ENCODE data around the gene UEVLD.
A peak's percentile ranks its signal among the peaks of the same experiment; 100 is the strongest.

The UEVLD gene

GRCh38 chr11:18527512-18527911, 61.0 kb downstream of the UEVLD start:
- peak overlapping the region; percentile 88 to 91 for H3K4me3 ChIP-seq (replicated peaks in 1 of 2; ENCODE audit: low read depth in 2 of 2, low read length in 2 of 2)
- DNase-seq (ENCODE audit: low read depth in 2 of 2) = peak; percentile 5 to 65
- TF ChIP-seq, protein P1, sequence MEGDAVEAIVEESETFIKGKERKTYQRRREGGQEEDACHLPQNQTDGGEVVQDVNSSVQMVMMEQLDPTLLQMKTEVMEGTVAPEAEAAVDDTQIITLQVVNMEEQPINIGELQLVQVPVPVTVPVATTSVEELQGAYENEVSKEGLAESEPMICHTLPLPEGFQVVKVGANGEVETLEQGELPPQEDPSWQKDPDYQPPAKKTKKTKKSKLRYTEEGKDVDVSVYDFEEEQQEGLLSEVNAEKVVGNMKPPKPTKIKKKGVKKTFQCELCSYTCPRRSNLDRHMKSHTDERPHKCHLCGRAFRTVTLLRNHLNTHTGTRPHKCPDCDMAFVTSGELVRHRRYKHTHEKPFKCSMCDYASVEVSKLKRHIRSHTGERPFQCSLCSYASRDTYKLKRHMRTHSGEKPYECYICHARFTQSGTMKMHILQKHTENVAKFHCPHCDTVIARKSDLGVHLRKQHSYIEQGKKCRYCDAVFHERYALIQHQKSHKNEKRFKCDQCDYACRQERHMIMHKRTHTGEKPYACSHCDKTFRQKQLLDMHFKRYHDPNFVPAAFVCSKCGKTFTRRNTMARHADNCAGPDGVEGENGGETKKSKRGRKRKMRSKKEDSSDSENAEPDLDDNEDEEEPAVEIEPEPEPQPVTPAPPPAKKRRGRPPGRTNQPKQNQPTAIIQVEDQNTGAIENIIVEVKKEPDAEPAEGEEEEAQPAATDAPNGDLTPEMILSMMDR (IDR thresholded peaks at IDR 0.05; ENCODE audit: low read depth, low read length) = no peak

GRCh38 chr11:18526521-18527296, 61.8 kb downstream of the UEVLD start, which contains the start of gene TSG101:
TSG101 (minus strand) TSS chr11:18526942; CDS start chr11:18526816, 126 bp downstream.
- H3K4me3 ChIP-seq (replicated peaks in 1 of 2; ENCODE audit: low read depth in 2 of 2, low read length in 2 of 2) = peak within 1 kb of the TSS; percentile 88 to 91
- TF ChIP-seq, protein P1 (IDR thresholded peaks at IDR 0.05; ENCODE audit: low read depth, low read length) = no peak
- DNase-seq (ENCODE audit: low read depth in 2 of 2) = peak; percentile 94 to 95

GRCh38 chr11:18526130-18526520, 62.4 kb downstream of the UEVLD start:
- no peak for DNase-seq (ENCODE audit: low read depth in 2 of 2)
- TF ChIP-seq, protein P1 (IDR thresholded peaks at IDR 0.05; ENCODE audit: low read depth, low read length) = no peak

DNA sequence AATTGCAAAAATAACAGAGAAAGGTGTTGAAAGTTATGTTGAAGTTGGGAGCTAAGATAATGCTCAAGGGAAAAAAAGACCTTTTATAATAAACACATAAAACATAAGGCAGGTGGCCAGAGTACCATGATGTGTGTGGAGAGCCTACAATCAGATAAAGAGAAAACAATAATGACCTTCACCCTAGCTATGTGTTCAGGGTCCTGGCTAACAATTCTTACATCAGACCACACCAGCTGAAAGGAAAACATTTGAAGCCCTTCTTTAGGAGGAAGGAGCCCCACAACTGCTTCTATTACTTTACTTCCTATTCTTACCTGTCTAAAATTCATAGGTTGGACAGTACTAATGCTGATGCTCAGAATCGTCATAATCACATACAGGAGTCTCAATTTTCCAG, 64.3 kb downstream of the UEVLD start:
- no peak overlapping the region for H3K4me3 ChIP-seq (replicated peaks in 1 of 2; ENCODE audit: low read depth in 2 of 2, low read length in 2 of 2)
- TF ChIP-seq, protein P1 (IDR thresholded peaks at IDR 0.05; ENCODE audit: low read depth, low read length) = no peak
- no peak for DNase-seq (ENCODE audit: low read depth in 2 of 2)

More at GRCh38 chr11:18526130-18526520, 62.4 kb downstream of the UEVLD start:
- peak overlapping the region; percentile 88 to 91 for H3K4me3 ChIP-seq (replicated peaks in 1 of 2; ENCODE audit: low read depth in 2 of 2, low read length in 2 of 2)

DNA sequence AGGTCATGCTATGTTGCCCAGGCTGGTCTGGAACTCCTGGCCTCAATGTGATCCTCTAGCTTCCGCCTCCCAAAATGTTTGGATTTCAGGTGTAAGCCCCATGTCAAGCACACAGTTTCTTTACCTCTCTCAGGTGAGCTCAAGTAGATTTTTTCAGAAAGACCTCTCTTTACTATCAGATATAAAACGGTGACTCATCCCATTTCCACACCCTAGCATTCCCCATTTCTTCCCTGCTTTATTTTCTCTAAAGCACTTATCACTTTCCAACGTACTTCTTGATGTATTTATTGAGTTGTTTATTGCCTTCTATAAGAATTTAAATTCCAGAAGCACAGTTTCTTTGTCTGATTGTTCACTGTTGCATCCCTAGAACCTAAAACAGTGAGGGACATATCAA, 65.5 kb downstream of the UEVLD start:
- H3K4me3 ChIP-seq (replicated peaks in 1 of 2; ENCODE audit: low read depth in 2 of 2, low read length in 2 of 2) = no peak overlapping the region
- no peak for DNase-seq (ENCODE audit: low read depth in 2 of 2)
- TF ChIP-seq, protein P1 (IDR thresholded peaks at IDR 0.05; ENCODE audit: low read depth, low read length) = no peak

GRCh38 chr11:18522388-18522787, 66.1 kb downstream of the UEVLD start:
- H3K4me3 ChIP-seq (replicated peaks in 1 of 2; ENCODE audit: low read depth in 2 of 2, low read length in 2 of 2) = no peak overlapping the region
- peak; percentile 6 to 17 for DNase-seq (ENCODE audit: low read depth in 2 of 2)
- TF ChIP-seq, protein P1 (IDR thresholded peaks at IDR 0.05; ENCODE audit: low read depth, low read length) = peak; percentile 11

All from cardiac fibroblast (primary cell).